ENCODE data around the gene ZNF654. TPM values are rescaled to one million over a fixed set of nuclear protein-coding genes. Genes with fewer than 3 reads are reported as not detected.

ZNF654 gene
- total and polyA plus RNA-seq, 9 of the 15 experiments (the other 6 are each of a cell fraction or from before 2014, with no cell fraction given) = 2.4 to 8.6 (median 5.1) TPM

DNA sequence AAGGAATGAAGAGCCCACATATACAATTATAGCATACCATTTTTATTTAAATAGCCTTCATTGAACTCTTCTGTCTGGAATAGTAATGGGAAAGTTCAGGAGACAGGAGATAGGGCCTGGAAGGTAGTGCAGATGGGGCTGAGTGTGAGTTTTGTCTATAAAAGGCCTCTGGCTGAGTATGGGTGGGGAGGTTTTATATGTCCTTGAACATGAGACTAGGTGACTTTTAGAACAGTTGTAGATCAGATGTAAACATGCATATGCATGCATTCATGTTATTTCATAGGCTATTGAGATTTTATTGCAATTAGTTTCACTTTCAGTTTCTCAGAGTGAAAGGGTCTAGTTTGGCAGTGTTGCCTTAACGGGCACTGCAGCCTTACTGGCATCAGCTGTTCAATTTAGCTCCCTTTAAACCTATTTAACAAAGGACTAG lies 27.4 kb upstream of the ZNF654 start:
- Histone ChIP-seq H3K79me2 (ENCODE audit: control insufficient read depth, insufficient read depth, low read length) (no peaks in the 10 kb centered on the region), H3K9me3 (replicated peaks; ENCODE audit: control insufficient read depth, insufficient read depth, low read depth, low read length) (0 out of 2 replicates have a peak, but pooled peaks cover 1% of the 10 kb centered on the region), H3K4me1 (replicated peaks in 1 of 2; ENCODE audit: control insufficient read depth in 2 of 2, insufficient read depth in 2 of 2, low read length in 2 of 2) (peaks cover 7 to 8% of the 10 kb centered on the region in 2 experiments; a peak in 4 of 5 replicates), H3K27me3 (ENCODE audit: control insufficient read depth in 2 of 2, insufficient read depth in 2 of 2, low read length in 2 of 2) (no peaks in the 10 kb centered on the region), H3K9me1 (ENCODE audit: control insufficient read depth, insufficient read depth, low read length) (no peaks in the 10 kb centered on the region), H3K27ac (ENCODE audit: extremely low read depth, low read depth, low read length) (peak overlapping the region; percentile 50), H3K36me3 (ENCODE audit: control insufficient read depth, insufficient read depth, low read length) (no peaks in the 10 kb centered on the region), H2AFZ (ENCODE audit: low read depth, low read length) (peak overlapping the region; percentile 71), H3K4me2 (ENCODE audit: insufficient read depth, low read length) (peak overlapping the region; percentile 73), H4K20me1 (replicated peaks; ENCODE audit: control insufficient read depth, insufficient read depth, low read length) (no peaks in the 10 kb centered on the region), H3K4me3 (peak overlapping the region; percentile 30), H3K9ac (ENCODE audit: insufficient read depth in 1 of 2, low read depth in 2 of 2, low read length in 2 of 2) (peak overlapping the region in 1 of 2 experiments; percentile 39; a peak in 2 of 4 replicates)
- WGBS (ENCODE audit: insufficient coverage, low coverage, missing lambda C conversion rate) = 0% methylated on average over 1 of the region's 1 CpG
- DNase-seq (ENCODE audit: extremely low read depth in 1 of 4, low spot score in 3 of 4) = peak in 1 of 4 experiments; percentile 18
- ChIA-PET POLR2A (interaction anchor here (0.7 kb wide), 1 partner anchor 820 kb away, joined by 3 read pairs; no protein-coding TSS in a partner anchor), CTCF (ENCODE audit: low intra/inter-chr PET ratio) (no interaction called here)
- in situ Hi-C loops (cut with MboI) = no loop called here
- no peak for FAIRE-seq
- intact Hi-C loops (cut with micrococcal nuclease) = no loop called here
- peak; percentile 15 for ATAC-seq
- BruUV-seq (replicated peaks) = no TSS peak
- no peak for TF ChIP-seq FOSL1 (tag; conservative IDR thresholded peaks at IDR 0.05)
- peak; percentile 86; the same call in 1 of the 2 replicates for TF ChIP-seq IRF2 (CRISPR knock-in tag; IDR thresholded peaks at IDR 0.05)
- TF ChIP-seq, protein P1, sequence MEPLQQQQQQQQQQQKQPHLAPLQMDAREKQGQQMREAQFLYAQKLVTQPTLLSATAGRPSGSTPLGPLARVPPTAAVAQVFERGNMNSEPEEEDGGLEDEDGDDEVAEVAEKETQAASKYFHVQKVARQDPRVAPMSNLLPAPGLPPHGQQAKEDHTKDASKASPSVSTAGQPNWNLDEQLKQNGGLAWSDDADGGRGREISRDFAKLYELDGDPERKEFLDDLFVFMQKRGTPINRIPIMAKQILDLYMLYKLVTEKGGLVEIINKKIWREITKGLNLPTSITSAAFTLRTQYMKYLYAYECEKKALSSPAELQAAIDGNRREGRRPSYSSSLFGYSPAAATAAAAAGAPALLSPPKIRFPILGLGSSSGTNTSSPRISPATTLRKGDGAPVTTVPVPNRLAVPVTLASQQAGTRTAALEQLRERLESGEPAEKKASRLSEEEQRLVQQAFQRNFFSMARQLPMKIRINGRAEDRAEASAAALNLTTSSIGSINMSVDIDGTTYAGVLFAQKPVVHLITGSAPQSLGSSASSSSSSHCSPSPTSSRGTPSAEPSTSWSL (CRISPR knock-in tag; IDR thresholded peaks at IDR 0.05; ENCODE audit: borderline replicate concordance) = no peak
- no peak for TF ChIP-seq ZNF668 (CRISPR knock-in tag; IDR thresholded peaks at IDR 0.05)
- TF ChIP-seq, protein P2, sequence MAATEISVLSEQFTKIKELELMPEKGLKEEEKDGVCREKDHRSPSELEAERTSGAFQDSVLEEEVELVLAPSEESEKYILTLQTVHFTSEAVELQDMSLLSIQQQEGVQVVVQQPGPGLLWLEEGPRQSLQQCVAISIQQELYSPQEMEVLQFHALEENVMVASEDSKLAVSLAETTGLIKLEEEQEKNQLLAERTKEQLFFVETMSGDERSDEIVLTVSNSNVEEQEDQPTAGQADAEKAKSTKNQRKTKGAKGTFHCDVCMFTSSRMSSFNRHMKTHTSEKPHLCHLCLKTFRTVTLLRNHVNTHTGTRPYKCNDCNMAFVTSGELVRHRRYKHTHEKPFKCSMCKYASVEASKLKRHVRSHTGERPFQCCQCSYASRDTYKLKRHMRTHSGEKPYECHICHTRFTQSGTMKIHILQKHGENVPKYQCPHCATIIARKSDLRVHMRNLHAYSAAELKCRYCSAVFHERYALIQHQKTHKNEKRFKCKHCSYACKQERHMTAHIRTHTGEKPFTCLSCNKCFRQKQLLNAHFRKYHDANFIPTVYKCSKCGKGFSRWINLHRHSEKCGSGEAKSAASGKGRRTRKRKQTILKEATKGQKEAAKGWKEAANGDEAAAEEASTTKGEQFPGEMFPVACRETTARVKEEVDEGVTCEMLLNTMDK (IDR thresholded peaks at IDR 0.05; ENCODE audit: borderline replicate concordance, insufficient read depth, low read depth, low read length, poor library complexity, severe bottlenecking) = no peak
- TF ChIP-seq, protein P3, sequence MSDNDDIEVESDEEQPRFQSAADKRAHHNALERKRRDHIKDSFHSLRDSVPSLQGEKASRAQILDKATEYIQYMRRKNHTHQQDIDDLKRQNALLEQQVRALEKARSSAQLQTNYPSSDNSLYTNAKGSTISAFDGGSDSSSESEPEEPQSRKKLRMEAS (CRISPR knock-in tag; IDR thresholded peaks at IDR 0.05) = no peak
- TF ChIP-seq FOXK2 (conservative IDR thresholded peaks at IDR 0.05 in 1 of 2, IDR thresholded peaks at IDR 0.05 in 1 of 2; ENCODE audit: low read depth in 2 of 2) = peak; percentile 57 to 74; a peak in 3 of 4 replicates
- no peak for TF ChIP-seq HIVEP1 (CRISPR knock-in tag; IDR thresholded peaks at IDR 0.05)
- no peak for TF ChIP-seq NR3C1 (CRISPR knock-in tag; IDR thresholded peaks at IDR 0.05)
- TF ChIP-seq ZNF184 (CRISPR knock-in tag; IDR thresholded peaks at IDR 0.05) = no peak
- TF ChIP-seq ZNF165 (CRISPR knock-in tag; IDR thresholded peaks at IDR 0.05; ENCODE audit: borderline replicate concordance) = no peak
- no peak for TF ChIP-seq MEF2A (IDR thresholded peaks at IDR 0.05; ENCODE audit: control insufficient read depth, low read depth, low read length)
- TF ChIP-seq, protein P4, sequence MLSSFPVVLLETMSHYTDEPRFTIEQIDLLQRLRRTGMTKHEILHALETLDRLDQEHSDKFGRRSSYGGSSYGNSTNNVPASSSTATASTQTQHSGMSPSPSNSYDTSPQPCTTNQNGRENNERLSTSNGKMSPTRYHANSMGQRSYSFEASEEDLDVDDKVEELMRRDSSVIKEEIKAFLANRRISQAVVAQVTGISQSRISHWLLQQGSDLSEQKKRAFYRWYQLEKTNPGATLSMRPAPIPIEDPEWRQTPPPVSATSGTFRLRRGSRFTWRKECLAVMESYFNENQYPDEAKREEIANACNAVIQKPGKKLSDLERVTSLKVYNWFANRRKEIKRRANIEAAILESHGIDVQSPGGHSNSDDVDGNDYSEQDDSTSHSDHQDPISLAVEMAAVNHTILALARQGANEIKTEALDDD (IDR thresholded peaks at IDR 0.05) = no peak

All from K562 (cell line).